Measurements from ENCODE around the gene L2HGDH. TPM values are rescaled to one million over a fixed set of nuclear protein-coding genes. Genes with fewer than 3 reads are reported as not detected.
A peak's percentile ranks its signal among the peaks of the same experiment; 100 is the strongest.
"Not testable (repeated sequence)": the region's sequence is repeated elsewhere in the genome, so short reads cannot be mapped to it uniquely, and the experiment has no call there.

Gene L2HGDH
- total RNA-seq, 3 donors from 2014 or later (not counting 1 experiment from before 2014, with no cell fraction given), result 4.2 to 5.6 (median 5.4) TPM

DNA sequence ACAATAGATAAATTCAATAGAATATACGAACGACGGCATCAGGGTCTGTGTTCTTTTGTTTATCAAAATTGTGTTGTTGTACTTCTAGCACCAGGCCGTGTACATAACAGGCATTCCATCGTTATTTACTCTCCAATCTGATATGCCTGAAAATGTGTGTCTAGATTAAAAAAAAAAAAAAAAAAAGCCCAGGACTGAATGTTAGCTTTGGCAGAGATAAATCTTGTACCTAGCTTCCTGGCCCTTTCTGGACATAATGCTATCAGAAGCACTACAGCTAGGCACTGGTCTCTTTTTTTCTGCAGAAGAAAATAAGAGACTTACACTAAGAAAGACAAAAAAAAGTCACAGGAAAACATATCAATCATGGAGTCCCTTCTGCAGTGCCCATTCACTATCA is 47.6 kb upstream of the L2HGDH start:
- DNase-seq, result no peak
- Mint-ChIP-seq H3K27me3 (ENCODE audit: low read depth in 2 of 2) (no peaks in the 10 kb centered on the region), H3K9me3 (no peaks in the 10 kb centered on the region), H3K4me3 (no peak overlapping the region), H3K36me3 (no peaks in the 10 kb centered on the region), H3K4me1 (peaks cover 41 to 52% of the 10 kb centered on the region in 2 donors), H3K27ac (peak overlapping the region; percentile 31 to 64)
- Histone ChIP-seq H3K9me3 (ENCODE audit: control insufficient read depth, insufficient read depth, low read length) (peaks cover 2% of the 10 kb centered on the region), H3K4me3 (ENCODE audit: low read length) (no peak overlapping the region), H3K27me3 (ENCODE audit: control insufficient read depth, insufficient read depth, low read length) (no peaks in the 10 kb centered on the region), H3K4me1 (ENCODE audit: control insufficient read depth, insufficient read depth, low read length) (peaks cover 28% of the 10 kb centered on the region), H3K36me3 (ENCODE audit: control insufficient read depth, insufficient read depth, low read length) (peaks cover 10% of the 10 kb centered on the region), H3K27ac (ENCODE audit: low read length) (no peak overlapping the region)
- WGBS (ENCODE audit: insufficient coverage), result 94% methylated on average over 3 of the region's 5 CpGs
- no peak for ATAC-seq
- TF ChIP-seq, protein P1, sequence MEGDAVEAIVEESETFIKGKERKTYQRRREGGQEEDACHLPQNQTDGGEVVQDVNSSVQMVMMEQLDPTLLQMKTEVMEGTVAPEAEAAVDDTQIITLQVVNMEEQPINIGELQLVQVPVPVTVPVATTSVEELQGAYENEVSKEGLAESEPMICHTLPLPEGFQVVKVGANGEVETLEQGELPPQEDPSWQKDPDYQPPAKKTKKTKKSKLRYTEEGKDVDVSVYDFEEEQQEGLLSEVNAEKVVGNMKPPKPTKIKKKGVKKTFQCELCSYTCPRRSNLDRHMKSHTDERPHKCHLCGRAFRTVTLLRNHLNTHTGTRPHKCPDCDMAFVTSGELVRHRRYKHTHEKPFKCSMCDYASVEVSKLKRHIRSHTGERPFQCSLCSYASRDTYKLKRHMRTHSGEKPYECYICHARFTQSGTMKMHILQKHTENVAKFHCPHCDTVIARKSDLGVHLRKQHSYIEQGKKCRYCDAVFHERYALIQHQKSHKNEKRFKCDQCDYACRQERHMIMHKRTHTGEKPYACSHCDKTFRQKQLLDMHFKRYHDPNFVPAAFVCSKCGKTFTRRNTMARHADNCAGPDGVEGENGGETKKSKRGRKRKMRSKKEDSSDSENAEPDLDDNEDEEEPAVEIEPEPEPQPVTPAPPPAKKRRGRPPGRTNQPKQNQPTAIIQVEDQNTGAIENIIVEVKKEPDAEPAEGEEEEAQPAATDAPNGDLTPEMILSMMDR (IDR thresholded peaks at IDR 0.05), result no peak
- intact Hi-C loops (cut with micrococcal nuclease), result loop anchor here (5.0 to 10.0 kb wide), 2 partner anchors 357 to 775 kb away; partner anchors contain the start of gene RPS29

DNA sequence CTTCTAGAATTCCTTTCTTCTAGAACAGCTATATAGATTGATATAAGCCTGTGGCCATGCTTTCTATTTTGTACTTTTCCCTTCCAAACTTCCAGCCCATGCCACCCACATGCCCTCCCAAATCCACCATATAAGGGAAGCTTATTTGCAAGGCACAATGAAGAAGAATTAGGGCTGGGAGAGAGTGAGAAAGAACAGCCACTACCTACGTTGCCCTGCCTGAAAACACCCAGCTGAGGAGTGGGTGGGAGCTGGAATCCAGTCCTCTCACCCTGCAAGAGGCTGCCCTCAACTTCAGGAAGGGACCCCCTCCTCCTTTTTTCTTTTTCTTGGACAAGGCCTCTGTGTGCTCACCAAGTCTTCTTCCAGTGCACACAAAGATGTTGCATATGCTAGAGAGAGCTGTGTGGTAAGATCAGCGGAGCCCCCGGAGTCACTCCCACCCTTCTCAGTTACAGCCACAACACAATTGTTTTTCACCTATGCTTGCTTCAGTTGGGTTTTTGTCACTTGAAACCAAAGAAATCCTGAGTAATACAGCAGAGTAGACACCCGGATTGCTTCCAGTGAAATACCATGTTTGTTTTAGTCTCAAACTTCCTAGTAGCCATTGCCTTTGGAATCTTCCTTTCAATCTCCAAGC is 45.8 kb upstream of the L2HGDH start:
- Histone ChIP-seq H3K27ac (ENCODE audit: low read length) (no peak overlapping the region), H3K27me3 (ENCODE audit: control insufficient read depth, insufficient read depth, low read length) (no peaks in the 10 kb centered on the region), H3K4me1 (ENCODE audit: control insufficient read depth, insufficient read depth, low read length) (peaks cover 13% of the 10 kb centered on the region), H3K9me3 (ENCODE audit: control insufficient read depth, insufficient read depth, low read length) (peaks cover 2% of the 10 kb centered on the region), H3K36me3 (ENCODE audit: control insufficient read depth, insufficient read depth, low read length) (peaks cover 10% of the 10 kb centered on the region), H3K4me3 (ENCODE audit: low read length) (no peak overlapping the region)
- peak overlapping the region in 1 of 2 donors; percentile 11 for H3K27ac Mint-ChIP-seq
- H3K4me1 Mint-ChIP-seq, result peaks cover 27 to 39% of the 10 kb centered on the region in 2 donors
- H3K27me3 Mint-ChIP-seq (ENCODE audit: low read depth in 2 of 2), result no peaks in the 10 kb centered on the region
- WGBS (ENCODE audit: insufficient coverage), result 98% methylated on average over 4 of the region's 4 CpGs
- no peak overlapping the region for H3K4me3 Mint-ChIP-seq
- no peak for ATAC-seq
- no peaks in the 10 kb centered on the region for H3K36me3 Mint-ChIP-seq
- DNase-seq, result no peak
- TF ChIP-seq, protein P1 (IDR thresholded peaks at IDR 0.05), result no peak
- H3K9me3 Mint-ChIP-seq, result no peaks in the 10 kb centered on the region
- intact Hi-C loops (cut with micrococcal nuclease), result no loop called here

DNA sequence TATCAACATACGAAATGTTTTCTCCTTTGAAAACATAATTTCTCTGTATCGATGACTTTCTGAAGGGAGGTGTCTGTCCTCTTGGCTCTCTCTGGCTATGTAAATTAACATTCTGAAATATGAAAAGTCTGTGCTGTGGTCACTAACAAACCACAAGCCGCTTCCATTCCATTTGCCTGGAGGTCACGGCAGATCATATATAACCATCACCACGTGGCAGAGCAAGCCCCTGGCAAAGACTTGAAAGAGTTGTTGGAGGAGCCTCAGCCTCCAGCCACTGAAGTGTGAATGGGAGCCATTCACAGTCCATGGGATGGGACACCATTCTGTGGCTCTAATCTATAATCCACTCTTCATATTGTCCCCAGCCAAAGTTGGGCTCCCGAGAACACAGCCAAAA is 45.1 kb upstream of the L2HGDH start:
- no peaks in the 10 kb centered on the region for H3K27me3 ChIP-seq (ENCODE audit: control insufficient read depth, insufficient read depth, low read length)
- Mint-ChIP-seq H3K27ac (peak overlapping the region; percentile 11 to 50), H3K4me1 (peaks cover 19 to 33% of the 10 kb centered on the region in 2 donors), H3K9me3 (no peaks in the 10 kb centered on the region), H3K4me3 (no peak overlapping the region), H3K27me3 (ENCODE audit: low read depth in 2 of 2) (no peaks in the 10 kb centered on the region), H3K36me3 (no peaks in the 10 kb centered on the region)
- peaks cover 10% of the 10 kb centered on the region for H3K36me3 ChIP-seq (ENCODE audit: control insufficient read depth, insufficient read depth, low read length)
- no peak overlapping the region for H3K4me3 ChIP-seq (ENCODE audit: low read length)
- DNase-seq, result no peak
- peaks cover under 1% of the 10 kb centered on the region for H3K9me3 ChIP-seq (ENCODE audit: control insufficient read depth, insufficient read depth, low read length)
- H3K27ac ChIP-seq (ENCODE audit: low read length), result no peak overlapping the region
- TF ChIP-seq, protein P1 (IDR thresholded peaks at IDR 0.05), result no peak
- intact Hi-C loops (cut with micrococcal nuclease), result no loop called here
- no peak for ATAC-seq
- 61% methylated on average over 4 of the region's 6 CpGs for WGBS (ENCODE audit: insufficient coverage)
- H3K4me1 ChIP-seq (ENCODE audit: control insufficient read depth, insufficient read depth, low read length), result peaks cover 5% of the 10 kb centered on the region

DNA sequence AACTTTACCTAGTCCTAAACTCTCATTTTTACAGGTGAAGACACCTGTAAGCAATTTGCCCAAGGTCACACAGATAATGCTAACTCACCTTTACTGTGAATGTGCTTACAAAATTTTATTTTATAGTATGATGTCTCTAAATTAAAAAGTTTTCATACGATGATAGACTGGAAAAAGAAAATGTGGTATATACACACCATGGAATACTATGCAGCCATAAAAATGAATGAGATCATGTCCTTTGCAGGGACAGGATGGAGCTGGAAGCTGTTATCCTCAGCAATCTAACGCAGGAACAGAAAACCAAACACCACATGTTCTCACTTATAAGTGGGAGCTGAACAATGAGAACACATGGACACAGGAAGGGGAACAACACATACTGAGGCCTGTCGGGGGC is 44.3 kb upstream of the L2HGDH start:
- DNase-seq; H3K4me1 ChIP-seq (ENCODE audit: control insufficient read depth, insufficient read depth, low read length); H3K4me3 ChIP-seq (ENCODE audit: low read length); H3K9me3 Mint-ChIP-seq; H3K4me3 Mint-ChIP-seq; intact Hi-C loops (cut with micrococcal nuclease); H3K27me3 ChIP-seq (ENCODE audit: control insufficient read depth, insufficient read depth, low read length); H3K36me3 Mint-ChIP-seq; ATAC-seq; H3K9me3 ChIP-seq (ENCODE audit: control insufficient read depth, insufficient read depth, low read length); H3K27me3 Mint-ChIP-seq (ENCODE audit: low read depth in 2 of 2); H3K27ac ChIP-seq (ENCODE audit: low read length): not testable (repeated sequence)
- peaks cover 19 to 33% of the 10 kb centered on the region in 2 donors for H3K4me1 Mint-ChIP-seq
- peak overlapping the region in 1 of 2 donors; percentile 50 for H3K27ac Mint-ChIP-seq
- 80% methylated on average over 1 of the region's 3 CpGs for WGBS (ENCODE audit: insufficient coverage)
- peaks cover 10% of the 10 kb centered on the region for H3K36me3 ChIP-seq (ENCODE audit: control insufficient read depth, insufficient read depth, low read length)
